KMS-11 (cell line): Measurements from ENCODE around the gene TAB2.

Experiments
- H2AFZ ChIP-seq: fragments of 200-600 bp; sonication (generic); 2 replicates; pipeline ENCODE4 v1.6.1; 2016; ENCODE audit warnings: antibody characterized with exemption, mixed run types, low read depth
- H3K27ac ChIP-seq: fragments of 200-600 bp; sonication (generic); 2 replicates; pipeline ENCODE4 v1.6.1; 2016; ENCODE audit warnings: mild to moderate bottlenecking, mixed run types
- H3K27me3 ChIP-seq: fragments of 200-600 bp; sonication (generic); 2 replicates; pipeline ENCODE4 v1.6.1; 2017; ENCODE audit warnings: mild to moderate bottlenecking, low read depth, mixed run types, moderate library complexity; ENCODE audit not compliant: insufficient read depth
- H3K36me3 ChIP-seq: fragments of 200-600 bp; sonication (generic); 2 replicates; pipeline ENCODE4 v1.6.1; 2017; ENCODE audit warnings: mild to moderate bottlenecking, mixed run types; ENCODE audit not compliant: insufficient read depth
- H3K4me1 ChIP-seq: fragments of 200-600 bp; sonication (generic); 2 replicates; pipeline ENCODE4 v1.6.1; 2016; ENCODE audit warnings: mild to moderate bottlenecking, low read depth, mixed run types; ENCODE audit not compliant: poor library complexity, severe bottlenecking
- H3K4me2 ChIP-seq: fragments of 200-600 bp; sonication (generic); 2 replicates; pipeline ENCODE4 v1.7.0; 2016; ENCODE audit warnings: mild to moderate bottlenecking, mixed run types
- H3K4me3 ChIP-seq: fragments of 200-600 bp; sonication (generic); IDR thresholded peaks from 2 replicates; pipeline ENCODE4 v1.6.1; 2017; ENCODE audit warnings: low read depth, low read length, mixed read lengths; ENCODE audit not compliant: insufficient read depth
- H3K79me2 ChIP-seq: fragments of 200-600 bp; sonication (generic); 2 replicates; pipeline ENCODE4 v1.6.1; 2016; ENCODE audit warnings: low read depth, mixed run types; ENCODE audit not compliant: insufficient read depth
- H3K9ac ChIP-seq: fragments of 200-600 bp; sonication (generic); 2 replicates; pipeline ENCODE4 v1.6.1; 2016; ENCODE audit warnings: mild to moderate bottlenecking, mixed run types
- H4K20me1 ChIP-seq: fragments of 200-600 bp; sonication (generic); 2 replicates; pipeline ENCODE4 v1.6.1; 2016; ENCODE audit warnings: mild to moderate bottlenecking, mixed run types; ENCODE audit not compliant: insufficient read depth
- TF ChIP-seq, protein P1 (sequence below): fragments of 200-600 bp; sonication (generic); conservative IDR thresholded peaks from 2 replicates; pipeline ENCODE4 v1.6.1; 2017; ENCODE audit warnings: low read depth, mild to moderate bottlenecking, antibody characterized with exemption, low read length, moderate library complexity, mixed read lengths

Gene TAB2, protein sequence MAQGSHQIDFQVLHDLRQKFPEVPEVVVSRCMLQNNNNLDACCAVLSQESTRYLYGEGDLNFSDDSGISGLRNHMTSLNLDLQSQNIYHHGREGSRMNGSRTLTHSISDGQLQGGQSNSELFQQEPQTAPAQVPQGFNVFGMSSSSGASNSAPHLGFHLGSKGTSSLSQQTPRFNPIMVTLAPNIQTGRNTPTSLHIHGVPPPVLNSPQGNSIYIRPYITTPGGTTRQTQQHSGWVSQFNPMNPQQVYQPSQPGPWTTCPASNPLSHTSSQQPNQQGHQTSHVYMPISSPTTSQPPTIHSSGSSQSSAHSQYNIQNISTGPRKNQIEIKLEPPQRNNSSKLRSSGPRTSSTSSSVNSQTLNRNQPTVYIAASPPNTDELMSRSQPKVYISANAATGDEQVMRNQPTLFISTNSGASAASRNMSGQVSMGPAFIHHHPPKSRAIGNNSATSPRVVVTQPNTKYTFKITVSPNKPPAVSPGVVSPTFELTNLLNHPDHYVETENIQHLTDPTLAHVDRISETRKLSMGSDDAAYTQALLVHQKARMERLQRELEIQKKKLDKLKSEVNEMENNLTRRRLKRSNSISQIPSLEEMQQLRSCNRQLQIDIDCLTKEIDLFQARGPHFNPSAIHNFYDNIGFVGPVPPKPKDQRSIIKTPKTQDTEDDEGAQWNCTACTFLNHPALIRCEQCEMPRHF

DNA sequence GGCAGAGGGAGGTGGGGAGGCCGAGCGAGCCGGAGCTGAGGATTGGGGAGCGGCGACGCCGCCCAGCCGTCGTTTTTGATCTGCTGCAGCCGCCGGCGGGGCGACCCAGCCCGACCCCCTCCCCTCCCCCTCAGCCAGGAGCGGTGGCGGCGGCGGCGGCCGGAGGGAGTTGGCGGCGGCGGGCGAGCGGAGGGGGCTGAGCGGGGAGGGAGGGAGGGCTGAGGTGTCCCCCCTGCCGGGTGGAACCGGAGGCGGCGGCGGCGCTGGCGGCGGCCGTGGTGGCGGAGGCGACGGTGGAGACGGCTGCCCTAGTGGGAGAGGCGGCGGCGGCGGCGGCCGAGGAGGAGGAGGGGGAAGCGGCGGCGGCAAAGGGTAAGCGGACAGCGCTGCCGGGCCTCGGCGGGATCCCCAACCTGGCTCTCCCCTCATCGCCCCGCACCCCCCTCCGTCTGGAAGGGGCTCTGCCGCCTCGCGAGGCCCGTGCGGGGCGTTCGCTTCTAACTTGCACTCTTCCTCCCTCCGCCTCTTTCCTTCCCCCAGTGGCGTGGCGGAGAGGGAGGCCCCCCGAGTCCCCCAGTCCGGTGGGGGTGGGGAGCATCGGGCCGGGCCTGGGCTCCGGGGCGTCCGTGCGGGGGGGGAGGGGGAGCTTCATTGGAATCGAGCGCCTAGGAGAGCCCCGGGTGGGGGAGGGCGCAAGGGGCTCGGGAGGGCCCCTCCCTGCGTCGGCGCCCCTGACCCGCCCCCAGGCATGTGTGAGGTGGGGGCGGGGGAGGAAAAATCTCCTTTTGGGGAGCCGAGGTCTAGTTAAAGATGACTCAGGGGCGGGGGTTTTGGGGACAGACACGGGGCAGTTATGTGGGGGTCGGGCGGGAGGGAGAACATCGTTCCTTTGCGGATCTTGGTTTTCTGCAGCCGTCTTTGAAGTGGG is at the start of gene TAB2:
Gene TAB2, plus strand, starts transcription at position 69 of the 928 bp plus-strand sequence. CDS start 52,286 bp downstream, outside the sequence.
- Histone ChIP-seq H3K27me3 (no peaks in the 10 kb centered on the region), H3K27ac (peak within 1 kb of the TSS; percentile 86), H3K4me2 (peak within 1 kb of the TSS; percentile 86), H2AFZ (peak within 1 kb of the TSS; percentile 99), H3K79me2 (peaks cover 46% of the 10 kb centered on the region; the same call in 1 of the 2 replicates), H3K9ac (peak within 1 kb of the TSS; percentile 93), H3K36me3 (no peaks in the 10 kb centered on the region), H4K20me1 (0 out of 2 replicates have a peak, but pooled peaks cover 3% of the 10 kb centered on the region), H3K4me3 (no peak within 1 kb of the TSS), H3K4me1 (peaks cover 26% of the 10 kb centered on the region)
- TF ChIP-seq, protein P1, sequence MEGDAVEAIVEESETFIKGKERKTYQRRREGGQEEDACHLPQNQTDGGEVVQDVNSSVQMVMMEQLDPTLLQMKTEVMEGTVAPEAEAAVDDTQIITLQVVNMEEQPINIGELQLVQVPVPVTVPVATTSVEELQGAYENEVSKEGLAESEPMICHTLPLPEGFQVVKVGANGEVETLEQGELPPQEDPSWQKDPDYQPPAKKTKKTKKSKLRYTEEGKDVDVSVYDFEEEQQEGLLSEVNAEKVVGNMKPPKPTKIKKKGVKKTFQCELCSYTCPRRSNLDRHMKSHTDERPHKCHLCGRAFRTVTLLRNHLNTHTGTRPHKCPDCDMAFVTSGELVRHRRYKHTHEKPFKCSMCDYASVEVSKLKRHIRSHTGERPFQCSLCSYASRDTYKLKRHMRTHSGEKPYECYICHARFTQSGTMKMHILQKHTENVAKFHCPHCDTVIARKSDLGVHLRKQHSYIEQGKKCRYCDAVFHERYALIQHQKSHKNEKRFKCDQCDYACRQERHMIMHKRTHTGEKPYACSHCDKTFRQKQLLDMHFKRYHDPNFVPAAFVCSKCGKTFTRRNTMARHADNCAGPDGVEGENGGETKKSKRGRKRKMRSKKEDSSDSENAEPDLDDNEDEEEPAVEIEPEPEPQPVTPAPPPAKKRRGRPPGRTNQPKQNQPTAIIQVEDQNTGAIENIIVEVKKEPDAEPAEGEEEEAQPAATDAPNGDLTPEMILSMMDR, result no peak

DNA sequence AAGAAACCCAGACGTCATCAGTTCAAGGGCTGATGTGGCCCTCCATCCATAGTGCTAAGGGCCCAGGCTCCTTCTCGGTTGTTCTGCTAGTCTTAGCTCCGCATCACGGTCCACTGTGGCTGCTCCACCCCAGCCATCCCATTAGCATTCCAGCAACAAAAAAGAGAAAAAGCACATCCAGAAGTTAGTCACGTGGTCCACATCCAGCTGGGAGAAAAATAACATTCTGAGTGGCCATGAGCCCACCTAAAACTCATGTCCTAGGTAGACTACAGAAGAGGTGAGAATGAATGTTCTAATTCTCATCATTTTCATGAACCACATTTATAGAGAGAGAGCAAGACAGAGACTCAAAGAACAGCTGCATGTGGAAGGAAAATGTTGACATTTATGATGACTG is 49.4 kb upstream of the TAB2 start:
- H3K4me3 ChIP-seq, result no peak overlapping the region
- no peaks in the 10 kb centered on the region for H3K27me3 ChIP-seq
- no peaks in the 10 kb centered on the region for H3K4me1 ChIP-seq
- no peak overlapping the region for H3K4me2 ChIP-seq
- H3K9ac ChIP-seq, result no peak overlapping the region
- H3K36me3 ChIP-seq, result no peaks in the 10 kb centered on the region
- H2AFZ ChIP-seq, result no peak overlapping the region
- TF ChIP-seq, protein P1, result no peak
- no peaks in the 10 kb centered on the region for H3K79me2 ChIP-seq
- no peaks in the 10 kb centered on the region for H4K20me1 ChIP-seq
- H3K27ac ChIP-seq, result no peak overlapping the region

DNA sequence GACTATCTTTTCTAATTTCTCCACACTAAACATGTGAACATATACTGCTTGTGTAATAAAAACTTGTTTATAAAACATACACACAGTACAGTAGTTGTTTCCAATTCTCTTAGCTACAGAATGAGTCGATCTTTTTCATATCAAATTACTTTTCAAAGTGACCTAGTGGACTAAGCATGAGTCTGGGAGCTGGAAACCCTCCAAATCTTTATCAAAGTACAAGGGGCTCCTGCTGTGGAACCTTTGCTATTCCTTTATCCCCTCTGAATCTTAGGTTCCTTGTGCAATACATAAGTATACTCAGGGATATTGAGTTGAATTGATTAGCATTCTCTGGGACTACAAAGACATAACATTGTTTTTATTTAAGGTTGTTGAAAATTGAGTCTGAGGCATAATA is 48.7 kb upstream of the TAB2 start:
- H3K27me3 ChIP-seq, result no peaks in the 10 kb centered on the region
- H3K4me1 ChIP-seq, result no peaks in the 10 kb centered on the region
- no peak overlapping the region for H3K9ac ChIP-seq
- TF ChIP-seq, protein P1, result no peak
- H3K27ac ChIP-seq, result no peak overlapping the region
- H3K4me3 ChIP-seq, result no peak overlapping the region
- no peaks in the 10 kb centered on the region for H3K79me2 ChIP-seq
- H3K36me3 ChIP-seq, result no peaks in the 10 kb centered on the region
- H2AFZ ChIP-seq, result no peak overlapping the region
- H4K20me1 ChIP-seq, result no peaks in the 10 kb centered on the region
- H3K4me2 ChIP-seq, result no peak overlapping the region

DNA sequence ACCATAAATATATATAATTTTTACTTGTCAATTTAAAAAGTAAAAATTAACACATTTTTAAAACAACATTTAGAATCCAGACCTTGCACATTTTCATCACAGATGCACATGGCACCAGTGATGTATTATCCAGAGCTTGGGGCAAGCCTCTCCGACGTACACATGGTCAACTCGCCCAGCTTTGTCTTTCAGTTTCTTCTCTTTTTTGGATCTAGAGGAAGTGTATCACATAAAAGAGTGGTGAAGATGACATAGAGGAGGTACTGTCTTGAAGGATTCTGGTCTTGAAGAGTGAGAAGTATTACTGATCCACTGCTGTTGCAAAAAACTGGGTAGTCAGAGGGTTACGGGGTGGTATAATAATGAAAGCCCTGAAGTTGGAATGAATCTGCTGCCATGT is 46.9 kb upstream of the TAB2 start:
- H3K36me3 ChIP-seq, result no peaks in the 10 kb centered on the region
- no peaks in the 10 kb centered on the region for H3K27me3 ChIP-seq
- H3K4me2 ChIP-seq, result no peak overlapping the region
- no peaks in the 10 kb centered on the region for H3K79me2 ChIP-seq
- no peak overlapping the region for H3K9ac ChIP-seq
- no peak overlapping the region for H3K4me3 ChIP-seq
- H3K4me1 ChIP-seq, result no peaks in the 10 kb centered on the region
- no peak overlapping the region for H3K27ac ChIP-seq
- TF ChIP-seq, protein P1, result no peak
- no peak overlapping the region for H2AFZ ChIP-seq
- H4K20me1 ChIP-seq, result no peaks in the 10 kb centered on the region
